GM23338 (cell line): ENCODE data around the gene ANKRD11. TPM values are rescaled to one million over a fixed set of nuclear protein-coding genes. Genes with fewer than 3 reads are reported as not detected.
A peak's percentile ranks its signal among the peaks of the same experiment; 100 is the strongest.

Source experiments
- ATAC-seq: fragments of 200-7000 bp; cut with Tn5 transposase; 3 replicates; pipeline ENCODE4 v1.9.1; 2020
- DNase-seq: peaks from one replicate; pipeline ENCODE4 v3.0.0-alpha.2; 2015; ENCODE audit warnings: low spot score
- H2AFZ ChIP-seq: fragments of 200-600 bp; sonication (generic); 2 replicates; pipeline ENCODE4 v1.8.0; 2016; ENCODE audit warnings: antibody characterized with exemption, mild to moderate bottlenecking, moderate library complexity
- H3F3A ChIP-seq: fragments of 200-600 bp; sonication (generic); replicated peaks from 2 replicates; pipeline ENCODE4 v1.8.0; 2017; ENCODE audit warnings: antibody characterized with exemption, mixed run types, low read depth
- H3K27ac ChIP-seq: fragments of 200-600 bp; sonication (generic); 2 replicates; pipeline ENCODE4 v1.6.1; 2016; ENCODE audit warnings: low read depth
- H3K27me3 ChIP-seq: fragments of 200-600 bp; sonication (generic); 2 replicates; pipeline ENCODE4 v1.8.0; 2016; ENCODE audit warnings: mild to moderate bottlenecking, mixed run types, moderate library complexity; ENCODE audit not compliant: insufficient read depth
- H3K36me3 ChIP-seq: fragments of 200-600 bp; sonication (generic); 2 replicates; pipeline ENCODE4 v1.8.0; 2016; ENCODE audit warnings: mild to moderate bottlenecking; ENCODE audit not compliant: insufficient read depth
- H3K4me1 ChIP-seq: fragments of 200-600 bp; sonication (generic); 2 replicates; pipeline ENCODE4 v1.8.0; 2016; ENCODE audit warnings: mild to moderate bottlenecking, moderate library complexity; ENCODE audit not compliant: insufficient read depth
- H3K4me2 ChIP-seq: fragments of 200-600 bp; sonication (generic); 2 replicates; pipeline ENCODE4 v1.7.1; 2017; ENCODE audit warnings: mixed run types
- H3K4me3 ChIP-seq: fragments of 200-600 bp; sonication (generic); 2 replicates; pipeline ENCODE4 v1.6.1; 2016; ENCODE audit warnings: mixed run types
- H3K79me2 ChIP-seq: fragments of 200-600 bp; sonication (generic); replicated peaks from 2 replicates; pipeline ENCODE4 v1.8.0; 2017; ENCODE audit warnings: mild to moderate bottlenecking; ENCODE audit not compliant: insufficient read depth
- H3K9me2 ChIP-seq: fragments of 200-600 bp; sonication (generic); 2 replicates; pipeline ENCODE4 v1.8.0; 2017; ENCODE audit not compliant: insufficient read depth
- H4K20me1 ChIP-seq: fragments of 200-600 bp; sonication (generic); replicated peaks from 2 replicates; pipeline ENCODE4 v1.8.0; 2017; ENCODE audit warnings: mild to moderate bottlenecking; ENCODE audit not compliant: insufficient read depth
- H3K27ac Mint-ChIP-seq: 2 replicates; pipeline ENCODE4 v1.8.0; 2020; ENCODE audit warnings: inconsistent platforms, mild to moderate bottlenecking, moderate library complexity, mixed read lengths
- H3K27me3 Mint-ChIP-seq: 3 replicates; pipeline ENCODE4 v1.8.0; 2022; ENCODE audit warnings: low read depth, mild to moderate bottlenecking, moderate library complexity, mixed read lengths, inconsistent platforms; ENCODE audit not compliant: insufficient read depth, poor library complexity
- H3K36me3 Mint-ChIP-seq: 3 replicates; pipeline ENCODE4 v1.8.0; 2021; ENCODE audit warnings: low read depth, mild to moderate bottlenecking, inconsistent platforms, moderate library complexity, mixed read lengths
- H3K4me1 Mint-ChIP-seq: 3 replicates; pipeline ENCODE4 v1.8.0; 2020; ENCODE audit warnings: mild to moderate bottlenecking, inconsistent platforms, mixed read lengths
- H3K4me3 Mint-ChIP-seq: 3 replicates; pipeline ENCODE4 v1.8.0; 2021; ENCODE audit warnings: moderate library complexity, mild to moderate bottlenecking, inconsistent platforms, mixed read lengths
- H3K9me3 Mint-ChIP-seq: 3 replicates; pipeline ENCODE4 v1.8.0; 2020; ENCODE audit warnings: moderate library complexity, mild to moderate bottlenecking, inconsistent platforms, mixed read lengths
- CREB1 ChIP-seq: fragments of 250-450 bp; sonication (Bioruptor Pico); IDR thresholded peaks from 2 replicates; pipeline ENCODE4 v1.5.0; 2020; ENCODE audit warnings: low read depth, mild to moderate bottlenecking, moderate library complexity
- EZH2 ChIP-seq: fragments of 200-600 bp; sonication (generic); IDR thresholded peaks from one replicate; pipeline ENCODE4 v1.8.0; 2017; ENCODE audit warnings: antibody characterized with exemption, mild to moderate bottlenecking, low read depth; ENCODE audit not compliant: unreplicated experiment
- EZH2phosphoT487 ChIP-seq: fragments of 200-600 bp; sonication (generic); IDR thresholded peaks from one replicate; pipeline ENCODE4 v1.8.1; 2018; ENCODE audit warnings: antibody characterized with exemption; ENCODE audit not compliant: unreplicated experiment
- JUNB ChIP-seq: IDR thresholded peaks from one replicate; pipeline ENCODE4 v1.6.1; 2016; ENCODE audit warnings: antibody characterized with exemption; ENCODE audit not compliant: unreplicated experiment
- NANOG ChIP-seq: IDR thresholded peaks from 2 replicates; pipeline ENCODE4 v1.6.1; 2016; ENCODE audit warnings: antibody characterized with exemption, borderline replicate concordance
- POLR2AphosphoS5 ChIP-seq: IDR thresholded peaks from 2 replicates; pipeline ENCODE4 v1.6.1; 2016; ENCODE audit warnings: antibody characterized with exemption, low read depth
- STAT1 ChIP-seq: IDR thresholded peaks from one replicate; pipeline ENCODE4 v1.6.1; 2016; ENCODE audit warnings: antibody characterized with exemption; ENCODE audit not compliant: unreplicated experiment
- ZNF114 ChIP-seq: fragments of 250-450 bp; sonication (Bioruptor Pico); IDR thresholded peaks from 2 replicates; pipeline ENCODE4 v1.5.0; 2020; ENCODE audit warnings: mild to moderate bottlenecking, moderate library complexity
- ZNF331 ChIP-seq: fragments of 250-450 bp; sonication (Bioruptor Pico); IDR thresholded peaks from 2 replicates; pipeline ENCODE4 v1.5.0; 2020; ENCODE audit warnings: low read depth, mild to moderate bottlenecking, moderate library complexity
- polyA plus RNA-seq: library from polyadenylated mRNA; unstranded; fragments of >200 nt; fragmentation: Nextera tagmentation; extraction: Ambion mirVana; gene quantifications from 2 replicates; pipeline ENCODE4 v1.2.1, GENCODE V29; 2016
- total RNA-seq: library from RNA; depleted of rRNA; stranded (reverse); fragments of >200 nt; shearing (Covaris generic); gene quantifications from 2 replicates; pipeline ENCODE4 v1.2.3, GENCODE V29; 2014
- TF ChIP-seq, protein P1 (sequence below): IDR thresholded peaks from one replicate; pipeline ENCODE4 v1.6.1; 2018; ENCODE audit warnings: antibody characterized with exemption; ENCODE audit not compliant: unreplicated experiment
- TF ChIP-seq, protein P2 (sequence below): IDR thresholded peaks from 2 replicates; pipeline ENCODE4 v1.6.1; 2016; ENCODE audit warnings: antibody characterized with exemption
- TF ChIP-seq, protein P3 (sequence below): fragments of 250-450 bp; sonication (Bioruptor Pico); IDR thresholded peaks from 2 replicates; pipeline ENCODE4 v1.5.0; 2020; ENCODE audit warnings: mild to moderate bottlenecking, moderate library complexity
- TF ChIP-seq, protein P4 (sequence below), 2 experiments: fragments of 200-600 bp in 1 of 2; sonication (generic) in 1 of 2; conservative IDR thresholded peaks; 2 replicates each; pipeline versions ENCODE4 v1.5.1 to v1.6.1; 2016 to 2017; ENCODE audit warnings: antibody characterized with exemption in 2 of 2, low read depth in 2 of 2, mild to moderate bottlenecking in 2 of 2, moderate library complexity in 1 of 2

The ANKRD11 gene
- total and polyA plus RNA-seq, 2 experiments from 2014 or later: 130 to 159 TPM

DNA sequence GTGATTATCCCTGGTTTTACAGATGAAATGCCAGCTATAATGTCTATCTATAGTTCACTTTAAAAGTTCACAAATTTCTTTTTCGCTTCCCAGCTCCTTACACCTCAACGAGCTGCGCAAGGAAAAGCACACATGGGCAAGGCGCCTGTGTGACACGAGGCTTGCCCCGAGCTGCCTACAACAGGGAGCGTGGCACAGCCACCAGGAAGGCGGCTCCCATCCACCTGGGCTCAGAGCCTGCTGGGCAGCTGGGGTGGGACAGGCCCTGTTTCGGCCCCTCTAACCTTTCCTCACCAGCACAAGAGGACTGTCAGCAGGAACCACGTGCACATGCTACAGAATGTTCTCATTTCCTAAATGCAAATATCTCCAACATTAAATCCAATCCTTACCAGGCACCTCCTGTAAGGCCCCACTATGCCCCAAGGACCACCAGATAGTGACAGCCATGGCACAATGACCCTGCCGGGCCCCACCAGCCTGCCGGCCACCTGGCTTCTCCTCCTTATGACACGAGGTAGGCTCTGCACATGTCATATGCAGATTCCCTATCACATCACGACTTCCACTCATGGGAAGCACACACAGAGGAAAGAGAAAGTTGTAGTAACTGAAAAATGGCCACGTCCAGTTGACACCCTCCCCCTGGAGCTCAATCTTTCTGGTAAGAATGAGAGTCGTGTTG is 180.8 kb downstream of the ANKRD11 start:
- Histone ChIP-seq H3K4me3 (no peak overlapping the region), H3K4me2 (no peak overlapping the region), H3K4me1 (no peaks in the 10 kb centered on the region; the same call in 1 of the 2 replicates), H2AFZ (no peak overlapping the region), H3F3A (peaks cover 3% of the 10 kb centered on the region), H3K79me2 (peaks cover 79% of the 10 kb centered on the region), H3K36me3 (no peaks in the 10 kb centered on the region; the same call in 1 of the 2 replicates), H3K27me3 (no peaks in the 10 kb centered on the region), H3K27ac (0 out of 2 replicates have a peak overlapping the region, but pooled peaks have one; percentile 26), H3K9me2 (no peaks in the 10 kb centered on the region), H4K20me1 (peaks cover 56% of the 10 kb centered on the region)
- peaks cover 17% of the 10 kb centered on the region for H3K27me3 Mint-ChIP-seq
- peaks cover 19% of the 10 kb centered on the region for H3K4me1 Mint-ChIP-seq
- DNase-seq: no peak
- peaks cover 52% of the 10 kb centered on the region for H3K36me3 Mint-ChIP-seq
- ATAC-seq: no peak
- TF ChIP-seq POLR2AphosphoS5: no peak
- TF ChIP-seq, protein P1, sequence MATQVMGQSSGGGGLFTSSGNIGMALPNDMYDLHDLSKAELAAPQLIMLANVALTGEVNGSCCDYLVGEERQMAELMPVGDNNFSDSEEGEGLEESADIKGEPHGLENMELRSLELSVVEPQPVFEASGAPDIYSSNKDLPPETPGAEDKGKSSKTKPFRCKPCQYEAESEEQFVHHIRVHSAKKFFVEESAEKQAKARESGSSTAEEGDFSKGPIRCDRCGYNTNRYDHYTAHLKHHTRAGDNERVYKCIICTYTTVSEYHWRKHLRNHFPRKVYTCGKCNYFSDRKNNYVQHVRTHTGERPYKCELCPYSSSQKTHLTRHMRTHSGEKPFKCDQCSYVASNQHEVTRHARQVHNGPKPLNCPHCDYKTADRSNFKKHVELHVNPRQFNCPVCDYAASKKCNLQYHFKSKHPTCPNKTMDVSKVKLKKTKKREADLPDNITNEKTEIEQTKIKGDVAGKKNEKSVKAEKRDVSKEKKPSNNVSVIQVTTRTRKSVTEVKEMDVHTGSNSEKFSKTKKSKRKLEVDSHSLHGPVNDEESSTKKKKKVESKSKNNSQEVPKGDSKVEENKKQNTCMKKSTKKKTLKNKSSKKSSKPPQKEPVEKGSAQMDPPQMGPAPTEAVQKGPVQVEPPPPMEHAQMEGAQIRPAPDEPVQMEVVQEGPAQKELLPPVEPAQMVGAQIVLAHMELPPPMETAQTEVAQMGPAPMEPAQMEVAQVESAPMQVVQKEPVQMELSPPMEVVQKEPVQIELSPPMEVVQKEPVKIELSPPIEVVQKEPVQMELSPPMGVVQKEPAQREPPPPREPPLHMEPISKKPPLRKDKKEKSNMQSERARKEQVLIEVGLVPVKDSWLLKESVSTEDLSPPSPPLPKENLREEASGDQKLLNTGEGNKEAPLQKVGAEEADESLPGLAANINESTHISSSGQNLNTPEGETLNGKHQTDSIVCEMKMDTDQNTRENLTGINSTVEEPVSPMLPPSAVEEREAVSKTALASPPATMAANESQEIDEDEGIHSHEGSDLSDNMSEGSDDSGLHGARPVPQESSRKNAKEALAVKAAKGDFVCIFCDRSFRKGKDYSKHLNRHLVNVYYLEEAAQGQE: no peak
- no peak for TF ChIP-seq EZH2phosphoT487
- TF ChIP-seq, protein P2, sequence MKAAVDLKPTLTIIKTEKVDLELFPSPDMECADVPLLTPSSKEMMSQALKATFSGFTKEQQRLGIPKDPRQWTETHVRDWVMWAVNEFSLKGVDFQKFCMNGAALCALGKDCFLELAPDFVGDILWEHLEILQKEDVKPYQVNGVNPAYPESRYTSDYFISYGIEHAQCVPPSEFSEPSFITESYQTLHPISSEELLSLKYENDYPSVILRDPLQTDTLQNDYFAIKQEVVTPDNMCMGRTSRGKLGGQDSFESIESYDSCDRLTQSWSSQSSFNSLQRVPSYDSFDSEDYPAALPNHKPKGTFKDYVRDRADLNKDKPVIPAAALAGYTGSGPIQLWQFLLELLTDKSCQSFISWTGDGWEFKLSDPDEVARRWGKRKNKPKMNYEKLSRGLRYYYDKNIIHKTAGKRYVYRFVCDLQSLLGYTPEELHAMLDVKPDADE: no peak
- TF ChIP-seq NANOG: no peak
- TF ChIP-seq, protein P3, sequence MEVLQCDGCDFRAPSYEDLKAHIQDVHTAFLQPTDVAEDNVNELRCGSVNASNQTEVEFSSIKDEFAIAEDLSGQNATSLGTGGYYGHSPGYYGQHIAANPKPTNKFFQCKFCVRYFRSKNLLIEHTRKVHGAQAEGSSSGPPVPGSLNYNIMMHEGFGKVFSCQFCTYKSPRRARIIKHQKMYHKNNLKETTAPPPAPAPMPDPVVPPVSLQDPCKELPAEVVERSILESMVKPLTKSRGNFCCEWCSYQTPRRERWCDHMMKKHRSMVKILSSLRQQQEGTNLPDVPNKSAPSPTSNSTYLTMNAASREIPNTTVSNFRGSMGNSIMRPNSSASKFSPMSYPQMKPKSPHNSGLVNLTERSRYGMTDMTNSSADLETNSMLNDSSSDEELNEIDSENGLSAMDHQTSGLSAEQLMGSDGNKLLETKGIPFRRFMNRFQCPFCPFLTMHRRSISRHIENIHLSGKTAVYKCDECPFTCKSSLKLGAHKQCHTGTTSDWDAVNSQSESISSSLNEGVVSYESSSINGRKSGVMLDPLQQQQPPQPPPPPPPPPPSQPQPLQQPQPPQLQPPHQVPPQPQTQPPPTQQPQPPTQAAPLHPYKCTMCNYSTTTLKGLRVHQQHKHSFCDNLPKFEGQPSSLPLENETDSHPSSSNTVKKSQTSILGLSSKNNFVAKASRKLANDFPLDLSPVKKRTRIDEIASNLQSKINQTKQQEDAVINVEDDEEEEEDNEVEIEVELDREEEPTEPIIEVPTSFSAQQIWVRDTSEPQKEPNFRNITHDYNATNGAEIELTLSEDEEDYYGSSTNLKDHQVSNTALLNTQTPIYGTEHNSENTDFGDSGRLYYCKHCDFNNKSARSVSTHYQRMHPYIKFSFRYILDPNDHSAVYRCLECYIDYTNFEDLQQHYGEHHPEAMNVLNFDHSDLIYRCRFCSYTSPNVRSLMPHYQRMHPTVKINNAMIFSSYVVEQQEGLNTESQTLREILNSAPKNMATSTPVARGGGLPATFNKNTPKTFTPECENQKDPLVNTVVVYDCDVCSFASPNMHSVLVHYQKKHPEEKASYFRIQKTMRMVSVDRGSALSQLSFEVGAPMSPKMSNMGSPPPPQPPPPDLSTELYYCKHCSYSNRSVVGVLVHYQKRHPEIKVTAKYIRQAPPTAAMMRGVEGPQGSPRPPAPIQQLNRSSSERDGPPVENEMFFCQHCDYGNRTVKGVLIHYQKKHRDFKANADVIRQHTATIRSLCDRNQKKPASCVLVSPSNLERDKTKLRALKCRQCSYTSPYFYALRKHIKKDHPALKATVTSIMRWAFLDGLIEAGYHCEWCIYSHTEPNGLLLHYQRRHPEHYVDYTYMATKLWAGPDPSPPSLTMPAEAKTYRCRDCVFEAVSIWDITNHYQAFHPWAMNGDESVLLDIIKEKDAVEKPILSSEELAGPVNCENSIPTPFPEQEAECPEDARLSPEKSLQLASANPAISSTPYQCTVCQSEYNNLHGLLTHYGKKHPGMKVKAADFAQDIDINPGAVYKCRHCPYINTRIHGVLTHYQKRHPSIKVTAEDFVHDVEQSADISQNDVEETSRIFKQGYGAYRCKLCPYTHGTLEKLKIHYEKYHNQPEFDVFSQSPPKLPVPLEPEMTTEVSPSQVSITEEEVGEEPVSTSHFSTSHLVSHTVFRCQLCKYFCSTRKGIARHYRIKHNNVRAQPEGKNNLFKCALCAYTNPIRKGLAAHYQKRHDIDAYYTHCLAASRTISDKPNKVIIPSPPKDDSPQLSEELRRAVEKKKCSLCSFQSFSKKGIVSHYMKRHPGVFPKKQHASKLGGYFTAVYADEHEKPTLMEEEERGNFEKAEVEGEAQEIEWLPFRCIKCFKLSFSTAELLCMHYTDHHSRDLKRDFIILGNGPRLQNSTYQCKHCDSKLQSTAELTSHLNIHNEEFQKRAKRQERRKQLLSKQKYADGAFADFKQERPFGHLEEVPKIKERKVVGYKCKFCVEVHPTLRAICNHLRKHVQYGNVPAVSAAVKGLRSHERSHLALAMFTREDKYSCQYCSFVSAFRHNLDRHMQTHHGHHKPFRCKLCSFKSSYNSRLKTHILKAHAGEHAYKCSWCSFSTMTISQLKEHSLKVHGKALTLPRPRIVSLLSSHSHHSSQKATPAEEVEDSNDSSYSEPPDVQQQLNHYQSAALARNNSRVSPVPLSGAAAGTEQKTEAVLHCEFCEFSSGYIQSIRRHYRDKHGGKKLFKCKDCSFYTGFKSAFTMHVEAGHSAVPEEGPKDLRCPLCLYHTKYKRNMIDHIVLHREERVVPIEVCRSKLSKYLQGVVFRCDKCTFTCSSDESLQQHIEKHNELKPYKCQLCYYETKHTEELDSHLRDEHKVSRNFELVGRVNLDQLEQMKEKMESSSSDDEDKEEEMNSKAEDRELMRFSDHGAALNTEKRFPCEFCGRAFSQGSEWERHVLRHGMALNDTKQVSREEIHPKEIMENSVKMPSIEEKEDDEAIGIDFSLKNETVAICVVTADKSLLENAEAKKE (CRISPR knock-in tag): no peak
- TF ChIP-seq, protein P4, sequence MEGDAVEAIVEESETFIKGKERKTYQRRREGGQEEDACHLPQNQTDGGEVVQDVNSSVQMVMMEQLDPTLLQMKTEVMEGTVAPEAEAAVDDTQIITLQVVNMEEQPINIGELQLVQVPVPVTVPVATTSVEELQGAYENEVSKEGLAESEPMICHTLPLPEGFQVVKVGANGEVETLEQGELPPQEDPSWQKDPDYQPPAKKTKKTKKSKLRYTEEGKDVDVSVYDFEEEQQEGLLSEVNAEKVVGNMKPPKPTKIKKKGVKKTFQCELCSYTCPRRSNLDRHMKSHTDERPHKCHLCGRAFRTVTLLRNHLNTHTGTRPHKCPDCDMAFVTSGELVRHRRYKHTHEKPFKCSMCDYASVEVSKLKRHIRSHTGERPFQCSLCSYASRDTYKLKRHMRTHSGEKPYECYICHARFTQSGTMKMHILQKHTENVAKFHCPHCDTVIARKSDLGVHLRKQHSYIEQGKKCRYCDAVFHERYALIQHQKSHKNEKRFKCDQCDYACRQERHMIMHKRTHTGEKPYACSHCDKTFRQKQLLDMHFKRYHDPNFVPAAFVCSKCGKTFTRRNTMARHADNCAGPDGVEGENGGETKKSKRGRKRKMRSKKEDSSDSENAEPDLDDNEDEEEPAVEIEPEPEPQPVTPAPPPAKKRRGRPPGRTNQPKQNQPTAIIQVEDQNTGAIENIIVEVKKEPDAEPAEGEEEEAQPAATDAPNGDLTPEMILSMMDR (conservative IDR thresholded peaks at IDR 0.05; ENCODE audit: low read depth in 2 of 2): no peak
- TF ChIP-seq STAT1: no peak
- no peak for TF ChIP-seq ZNF331 (CRISPR knock-in tag)
- TF ChIP-seq ZNF114 (CRISPR knock-in tag): no peak
- no peak for TF ChIP-seq JUNB
- TF ChIP-seq EZH2: no peak
- TF ChIP-seq CREB1 (CRISPR knock-in tag): no peak
- no peaks in the 10 kb centered on the region for H3K9me3 Mint-ChIP-seq
- H3K27ac Mint-ChIP-seq: 0 out of 2 replicates have a peak overlapping the region, but pooled peaks have one; percentile 14
- H3K4me3 Mint-ChIP-seq: no peak overlapping the region
